Thyroid gland (tissue), 4 donors: Measurements from ENCODE around the gene IL2RA.

Experiments
- POLR2A ChIP-seq, 2 donors: fragments of 450-650 bp; IDR thresholded peaks; one replicate each; pipeline ENCODE4 v1.6.1; 2017; ENCODE audit warnings: antibody characterized with exemption in 2 of 2, mild to moderate bottlenecking in 2 of 2, moderate library complexity in 1 of 2
- TF ChIP-seq, protein P1 (sequence below), 6 experiments: fragments of 200-600 bp in 3 of 6; fragments of 450-650 bp in 3 of 6; sonication (generic) in 3 of 6; IDR thresholded peaks; one replicate each; pipeline ENCODE4 v1.5.1; 2016 to 2019; ENCODE audit warnings: antibody characterized with exemption in 6 of 6, mild to moderate bottlenecking in 2 of 6, inconsistent platforms in 1 of 6, moderate library complexity in 1 of 6

DNA sequence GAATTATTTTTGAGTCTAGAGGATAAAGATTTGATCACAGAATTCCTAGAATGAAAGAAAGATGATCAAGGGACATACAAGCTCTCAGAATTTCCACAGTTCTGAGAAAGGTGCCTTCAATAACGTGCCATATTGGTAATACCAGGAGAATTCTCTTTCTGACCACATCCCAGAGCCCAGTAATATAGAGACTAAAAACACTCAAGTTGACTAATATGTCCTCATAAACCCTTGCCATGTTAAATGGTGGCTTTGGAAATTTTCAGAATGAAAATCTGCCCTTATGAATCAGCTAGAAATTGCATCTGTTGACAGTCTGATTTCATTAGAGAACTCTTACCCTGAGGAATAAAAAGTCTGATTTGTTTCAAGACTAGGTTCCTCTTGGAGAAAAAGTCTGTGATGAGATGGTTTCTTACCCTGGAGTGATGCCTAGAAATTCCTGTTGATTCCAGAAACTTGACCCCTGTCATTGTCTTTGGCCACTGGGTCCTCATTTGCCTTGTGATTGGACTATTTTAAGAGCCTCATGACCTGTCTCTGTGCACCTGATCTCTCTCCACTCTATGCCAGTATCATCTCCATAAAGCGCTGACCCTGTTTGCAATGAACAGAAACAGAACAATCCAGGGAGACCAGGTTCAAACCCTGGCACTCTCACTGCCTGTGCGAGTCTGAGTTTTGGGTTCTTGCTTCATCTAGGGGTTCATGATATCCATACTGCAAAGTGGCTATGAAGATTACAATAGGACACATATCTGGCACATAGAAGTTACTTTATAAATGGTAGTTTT is 3.3 kb downstream of the IL2RA start:
- TF ChIP-seq, protein P1, sequence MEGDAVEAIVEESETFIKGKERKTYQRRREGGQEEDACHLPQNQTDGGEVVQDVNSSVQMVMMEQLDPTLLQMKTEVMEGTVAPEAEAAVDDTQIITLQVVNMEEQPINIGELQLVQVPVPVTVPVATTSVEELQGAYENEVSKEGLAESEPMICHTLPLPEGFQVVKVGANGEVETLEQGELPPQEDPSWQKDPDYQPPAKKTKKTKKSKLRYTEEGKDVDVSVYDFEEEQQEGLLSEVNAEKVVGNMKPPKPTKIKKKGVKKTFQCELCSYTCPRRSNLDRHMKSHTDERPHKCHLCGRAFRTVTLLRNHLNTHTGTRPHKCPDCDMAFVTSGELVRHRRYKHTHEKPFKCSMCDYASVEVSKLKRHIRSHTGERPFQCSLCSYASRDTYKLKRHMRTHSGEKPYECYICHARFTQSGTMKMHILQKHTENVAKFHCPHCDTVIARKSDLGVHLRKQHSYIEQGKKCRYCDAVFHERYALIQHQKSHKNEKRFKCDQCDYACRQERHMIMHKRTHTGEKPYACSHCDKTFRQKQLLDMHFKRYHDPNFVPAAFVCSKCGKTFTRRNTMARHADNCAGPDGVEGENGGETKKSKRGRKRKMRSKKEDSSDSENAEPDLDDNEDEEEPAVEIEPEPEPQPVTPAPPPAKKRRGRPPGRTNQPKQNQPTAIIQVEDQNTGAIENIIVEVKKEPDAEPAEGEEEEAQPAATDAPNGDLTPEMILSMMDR (IDR thresholded peaks at IDR 0.05) = no peak
- TF ChIP-seq POLR2A (IDR thresholded peaks at IDR 0.05) = no peak
